B cell (primary cell): ENCODE measurements around the gene PPP1R12A. TPM values are rescaled to one million over a fixed set of nuclear protein-coding genes. Genes with fewer than 3 reads are reported as not detected.

Experiments used
- ATAC-seq: fragments of 200-7000 bp; cut with Tn5 transposase; one replicate; pipeline ENCODE4 v1.10.0; 2021; ENCODE audit warnings: low read depth, mild to moderate bottlenecking, moderate number of reproducible peaks, moderate library complexity
- CTCF ChIA-PET: fragments of 350-600 bp; sonication (Branson Sonifier 250); formaldehyde crosslinking; loops from one replicate; lab custom pipeline; 2021; ENCODE audit warnings: antibody characterized with exemption, inconsistent platforms; lab: Charles Lee
- POLR2A ChIA-PET: fragments of 350-600 bp; sonication (Branson Sonifier 250); formaldehyde crosslinking; loops from one replicate; lab custom pipeline; 2021; ENCODE audit warnings: antibody characterized with exemption; lab: Charles Lee
- DNase-seq: peaks from one replicate; pipeline ENCODE4 v3.0.0; 2013
- H2AFZ ChIP-seq: 2 replicates; pipeline ENCODE4 v1.6.1; 2012; ENCODE audit warnings: mild to moderate bottlenecking, low read depth, low read length; ENCODE audit not compliant: insufficient read depth, poor library complexity, severe bottlenecking
- H3K27ac ChIP-seq, 2 donors: 1 replicate in 1 of 2; 2 replicates in 1 of 2; pipeline ENCODE4 v1.5.1; 2012 to 2013; ENCODE audit warnings: low read length in 2 of 2, mild to moderate bottlenecking in 2 of 2, moderate library complexity in 1 of 2
- H3K27me3 ChIP-seq, 4 experiments: fragments of 200-600 bp in 1 of 4; sonication (generic) in 1 of 4; replicated peaks in 1 of 4; 1 replicate in 2 of 4; 2 replicates in 2 of 4; pipeline versions ENCODE4 v1.6.1 to v1.7.0; 2013 to 2016; ENCODE audit warnings: low read length in 3 of 4, mild to moderate bottlenecking in 2 of 4, mixed read lengths in 1 of 4, moderate library complexity in 1 of 4; ENCODE audit not compliant: insufficient read depth in 4 of 4, control insufficient read depth in 3 of 4; ENCODE audit errors: control extremely low read depth in 1 of 4
- H3K36me3 ChIP-seq, 2 experiments: replicated peaks in 1 of 2; 1 replicate in 1 of 2; 2 replicates in 1 of 2; pipeline versions ENCODE4 v1.6.1 to v1.7.1; 2013; ENCODE audit warnings: low read length in 1 of 2; ENCODE audit not compliant: insufficient read depth in 2 of 2, control insufficient read depth in 1 of 2; ENCODE audit errors: control extremely low read depth in 1 of 2, extremely low read depth in 1 of 2
- H3K4me1 ChIP-seq, 2 donors: fragments of 200-600 bp in 1 of 2; sonication (generic) in 1 of 2; 1 replicate in 1 of 2; 2 replicates in 1 of 2; pipeline versions ENCODE4 v1.5.1 to v1.6.1; 2013 to 2017; ENCODE audit warnings: low read length in 2 of 2; ENCODE audit not compliant: control insufficient read depth in 2 of 2, insufficient read depth in 2 of 2
- H3K4me2 ChIP-seq: replicated peaks from 2 replicates; pipeline ENCODE3; 2012; ENCODE audit warnings: mild to moderate bottlenecking, low read depth, low read length; ENCODE audit not compliant: poor library complexity, severe bottlenecking
- H3K4me3 ChIP-seq, 5 experiments: fragments of 200-600 bp in 1 of 5; sonication (generic) in 1 of 5; 1 replicate in 3 of 5; 2 replicates in 2 of 5; pipeline versions ENCODE4 v1.5.1 to v1.7.0; 2011 to 2016; ENCODE audit warnings: low read length in 4 of 5, mild to moderate bottlenecking in 4 of 5, low read depth in 2 of 5, control low read depth in 1 of 5, moderate library complexity in 1 of 5; ENCODE audit not compliant: insufficient read depth in 1 of 5; ENCODE audit errors: control extremely low read depth in 1 of 5, extremely low read depth in 1 of 5
- H3K79me2 ChIP-seq: fragments of 200-600 bp; sonication (generic); one replicate; pipeline ENCODE4 v1.6.0; 2016; ENCODE audit warnings: low read length; ENCODE audit not compliant: control insufficient read depth, insufficient read depth
- H3K9ac ChIP-seq: fragments of 200-600 bp; sonication (generic); 2 replicates; pipeline ENCODE4 v1.6.1; 2017; ENCODE audit warnings: mild to moderate bottlenecking, low read length, moderate library complexity
- H3K9me3 ChIP-seq, 3 donors: one replicate each; pipeline versions ENCODE4 v1.6.1 to v1.7.1; 2013; ENCODE audit warnings: low read length in 2 of 3; ENCODE audit not compliant: control insufficient read depth in 2 of 3, insufficient read depth in 1 of 3; ENCODE audit errors: control extremely low read depth in 1 of 3
- H4K20me1 ChIP-seq: 2 replicates; pipeline ENCODE4 v1.6.0; 2012; ENCODE audit warnings: mild to moderate bottlenecking, low read length; ENCODE audit not compliant: insufficient read depth, control insufficient read depth, poor library complexity, severe bottlenecking
- H3K27ac Mint-ChIP-seq: one replicate; pipeline ENCODE4 v1.8.0; 2021; ENCODE audit warnings: mixed read lengths
- H3K27me3 Mint-ChIP-seq: one replicate; pipeline ENCODE4 v1.8.0; 2021; ENCODE audit warnings: mixed read lengths
- H3K4me1 Mint-ChIP-seq: one replicate; pipeline ENCODE4 v1.8.0; 2021; ENCODE audit warnings: mixed read lengths
- H3K4me3 Mint-ChIP-seq: one replicate; pipeline ENCODE4 v1.8.0; 2021; ENCODE audit warnings: mixed read lengths
- H3K9me3 Mint-ChIP-seq: one replicate; pipeline ENCODE4 v1.8.0; 2022; ENCODE audit warnings: mixed read lengths; ENCODE audit not compliant: insufficient read depth
- CTCF ChIP-seq: fragments of 200-600 bp; IDR thresholded peaks from one replicate; pipeline ENCODE4 v1.8.0; 2022; ENCODE audit warnings: antibody characterized with exemption, mild to moderate bottlenecking
- EZH2 ChIP-seq: IDR thresholded peaks from 2 replicates; pipeline ENCODE4 v1.6.1; 2012; ENCODE audit warnings: borderline replicate concordance, low read depth, mild to moderate bottlenecking, moderate library complexity, low read length; ENCODE audit not compliant: insufficient read depth, poor library complexity, severe bottlenecking
- WGBS: methylation state at CpG from one replicate; pipeline ENCODE4 v1.1.5; 2013; ENCODE audit warnings: missing lambda C conversion rate; ENCODE audit not compliant: insufficient coverage; 5-methylcytosine and 5-hydroxymethylcytosine counted together
- intact Hi-C: fragments of 100-400 bp; cut with micrococcal nuclease; formaldehyde crosslinking; loops from one replicate; pipeline ENCODE4 v1.10.0; 2022
- polyA plus RNA-seq: library from polyadenylated mRNA; depleted of rRNA; stranded (reverse); fragments of >200 nt; gene quantifications from 2 replicates; pipeline ENCODE4 v1.2.3, GENCODE V29; 2012
- total RNA-seq, 2 donors: library from RNA; stranded (reverse); fragments of 120-200 nt in 1 of 2; gene quantifications; 1 replicate in 1 of 2; 2 replicates in 1 of 2; pipeline versions ENCODE4 v1.2.3 to v1.2.4, GENCODE V29; 2013 to 2022

Gene PPP1R12A
- total and polyA plus RNA-seq, 2 donors (not counting 1 experiment from before 2014, with no cell fraction given): 18.3 to 110 TPM

- no peak overlapping the region for H3K9ac ChIP-seq
- POLR2A ChIA-PET: no interaction called here
- H3K36me3 ChIP-seq: no peaks in the 10 kb centered on the region
- no peak overlapping the region for H3K4me3 Mint-ChIP-seq
- H3K9me3 ChIP-seq: no peaks in the 10 kb centered on the region
- H3K27me3 Mint-ChIP-seq: no peaks in the 10 kb centered on the region
- no peak overlapping the region for H3K27ac Mint-ChIP-seq
- H3K4me1 Mint-ChIP-seq: peaks cover 75% of the 10 kb centered on the region
- no peaks in the 10 kb centered on the region for H3K9me3 Mint-ChIP-seq
- no peak for TF ChIP-seq EZH2
- TF ChIP-seq CTCF: no peak
- peaks cover 76% of the 10 kb centered on the region for H4K20me1 ChIP-seq
- no peak overlapping the region for H3K4me2 ChIP-seq
- peaks cover 12 to 20% of the 10 kb centered on the region in 2 donors for H3K4me1 ChIP-seq
- CTCF ChIA-PET: no interaction called here
- H3K27ac ChIP-seq: no peak overlapping the region
- H3K4me3 ChIP-seq: no peak overlapping the region
- peaks cover 100% of the 10 kb centered on the region for H3K79me2 ChIP-seq
- intact Hi-C loops: loop anchor here (5.0 kb wide), 2 partner anchors 48 to 383 kb away; no protein-coding TSS in a partner anchor
- ATAC-seq (no peak), DNase-seq (no peak)
- WGBS: no CpG with 5 or more reads among the region's 3 CpGs
- no peaks in the 10 kb centered on the region for H3K27me3 ChIP-seq
- no peak overlapping the region for H2AFZ ChIP-seq
Measured at GRCh38 chr12:79884401-79885006, 50.4 kb downstream of the PPP1R12A start.

- ATAC-seq: no peak
- no peak overlapping the region for H3K4me3 ChIP-seq
- H3K9me3 Mint-ChIP-seq: no peaks in the 10 kb centered on the region
- no peak overlapping the region for H3K9ac ChIP-seq
- no peak overlapping the region for H2AFZ ChIP-seq
- peaks cover 0 to 3% (median 0%) of the 10 kb centered on the region in 3 donors for H3K9me3 ChIP-seq
- peaks cover 12 to 16% of the 10 kb centered on the region in 2 donors for H3K4me1 ChIP-seq
- no CpG with 5 or more reads among the region's 1 CpG for WGBS
- CTCF ChIA-PET: no interaction called here
- H3K27me3 ChIP-seq: no peaks in the 10 kb centered on the region
- no peak overlapping the region for H3K27ac ChIP-seq
- DNase-seq: no peak
- H4K20me1 ChIP-seq: peaks cover 64% of the 10 kb centered on the region
- peaks cover 100% of the 10 kb centered on the region for H3K79me2 ChIP-seq
- POLR2A ChIA-PET: no interaction called here
- intact Hi-C loops: no loop called here
- H3K36me3 ChIP-seq: no peaks in the 10 kb centered on the region
- no peaks in the 10 kb centered on the region for H3K27me3 Mint-ChIP-seq
- no peak overlapping the region for H3K4me3 Mint-ChIP-seq
- peaks cover 73% of the 10 kb centered on the region for H3K4me1 Mint-ChIP-seq
- H3K27ac Mint-ChIP-seq: no peak overlapping the region
- H3K4me2 ChIP-seq: no peak overlapping the region
- no peak for TF ChIP-seq EZH2
- TF ChIP-seq CTCF: no peak
Measured at GRCh38 chr12:79883216-79883615, 51.7 kb downstream of the PPP1R12A start.
